Astrocyte of the spinal cord (primary cell): ENCODE results near the gene CTSF.
A peak's percentile ranks its signal among the peaks of the same experiment; 100 is the strongest.

Experiments used
- DNase-seq: peaks from one replicate; pipeline ENCODE4 v3.0.0; 2011; ENCODE audit warnings: low read depth, low spot score
- H3K4me3 ChIP-seq: 2 replicates; pipeline ENCODE4 v1.5.1; 2011; ENCODE audit warnings: low read depth, mild to moderate bottlenecking, low read length, moderate library complexity
- in situ Hi-C: cut with HindIII; loops from 2 replicates; pipeline ENCODE4 v1.10.0; 2017; ENCODE audit warnings: low sequenced_read_pairs
- TF ChIP-seq, protein P1 (sequence below): IDR thresholded peaks from 2 replicates; pipeline ENCODE4 v1.5.1; 2012; ENCODE audit warnings: low read depth, mild to moderate bottlenecking, low read length, inconsistent platforms

The CTSF gene

DNA sequence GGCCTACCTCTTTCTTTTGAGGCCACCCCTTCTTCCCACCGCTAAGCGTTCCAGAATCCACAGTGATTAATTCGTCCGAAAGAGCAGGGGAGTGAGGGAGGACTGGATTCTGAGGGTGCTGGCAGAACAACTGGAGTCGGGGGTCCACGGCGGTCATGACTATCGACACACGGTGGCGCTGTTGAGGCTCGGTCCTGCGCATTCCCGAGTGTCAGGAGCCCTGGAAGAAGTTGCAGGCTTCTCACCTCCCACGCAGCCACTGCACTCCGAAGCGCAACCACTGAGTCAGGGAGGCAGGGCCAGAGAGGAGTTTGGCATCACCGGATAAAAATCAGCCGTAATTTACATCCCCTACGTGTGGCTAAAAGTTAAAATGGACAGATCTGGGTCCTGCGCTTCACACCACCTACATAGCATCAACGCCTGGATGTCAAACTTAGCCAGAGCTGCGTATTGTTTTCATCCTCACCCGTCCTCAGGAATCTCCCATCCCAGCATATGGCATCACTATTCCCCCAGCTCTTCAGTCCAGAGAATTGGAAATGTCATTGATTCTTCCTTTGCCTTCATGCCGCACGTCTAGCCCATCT lies 10.7 kb upstream of the CTSF start:
- in situ Hi-C loops = no loop called here
- peak; percentile 57 for DNase-seq
- no peak overlapping the region for H3K4me3 ChIP-seq
- TF ChIP-seq, protein P1, sequence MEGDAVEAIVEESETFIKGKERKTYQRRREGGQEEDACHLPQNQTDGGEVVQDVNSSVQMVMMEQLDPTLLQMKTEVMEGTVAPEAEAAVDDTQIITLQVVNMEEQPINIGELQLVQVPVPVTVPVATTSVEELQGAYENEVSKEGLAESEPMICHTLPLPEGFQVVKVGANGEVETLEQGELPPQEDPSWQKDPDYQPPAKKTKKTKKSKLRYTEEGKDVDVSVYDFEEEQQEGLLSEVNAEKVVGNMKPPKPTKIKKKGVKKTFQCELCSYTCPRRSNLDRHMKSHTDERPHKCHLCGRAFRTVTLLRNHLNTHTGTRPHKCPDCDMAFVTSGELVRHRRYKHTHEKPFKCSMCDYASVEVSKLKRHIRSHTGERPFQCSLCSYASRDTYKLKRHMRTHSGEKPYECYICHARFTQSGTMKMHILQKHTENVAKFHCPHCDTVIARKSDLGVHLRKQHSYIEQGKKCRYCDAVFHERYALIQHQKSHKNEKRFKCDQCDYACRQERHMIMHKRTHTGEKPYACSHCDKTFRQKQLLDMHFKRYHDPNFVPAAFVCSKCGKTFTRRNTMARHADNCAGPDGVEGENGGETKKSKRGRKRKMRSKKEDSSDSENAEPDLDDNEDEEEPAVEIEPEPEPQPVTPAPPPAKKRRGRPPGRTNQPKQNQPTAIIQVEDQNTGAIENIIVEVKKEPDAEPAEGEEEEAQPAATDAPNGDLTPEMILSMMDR = peak; percentile 85

DNA sequence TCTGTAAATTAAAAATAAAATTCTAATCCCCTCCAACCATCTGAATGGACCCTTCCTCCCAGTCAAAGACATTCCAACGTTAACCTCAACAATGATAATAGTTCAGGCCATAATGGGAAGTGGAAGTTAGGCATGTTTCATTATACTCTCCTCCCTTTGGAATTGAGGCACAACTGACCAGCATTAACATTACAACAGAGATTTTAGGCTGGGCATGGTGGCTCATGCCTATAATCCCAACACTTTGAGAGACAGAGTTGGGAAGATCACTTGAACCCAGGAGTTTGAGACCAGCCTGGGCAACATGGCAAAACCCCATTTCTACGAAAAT lies 2.4 kb upstream of the CTSF start:
- no peak overlapping the region for H3K4me3 ChIP-seq
- no peak for DNase-seq
- in situ Hi-C loops = no loop called here
- TF ChIP-seq, protein P1 = no peak

- TF ChIP-seq, protein P1 = no peak
- DNase-seq = no peak
- no peak overlapping the region for H3K4me3 ChIP-seq
- in situ Hi-C loops = no loop called here
These were observed 1.9 kb upstream of the CTSF start for GRCh38 chr11:66570079-66570849.

DNA sequence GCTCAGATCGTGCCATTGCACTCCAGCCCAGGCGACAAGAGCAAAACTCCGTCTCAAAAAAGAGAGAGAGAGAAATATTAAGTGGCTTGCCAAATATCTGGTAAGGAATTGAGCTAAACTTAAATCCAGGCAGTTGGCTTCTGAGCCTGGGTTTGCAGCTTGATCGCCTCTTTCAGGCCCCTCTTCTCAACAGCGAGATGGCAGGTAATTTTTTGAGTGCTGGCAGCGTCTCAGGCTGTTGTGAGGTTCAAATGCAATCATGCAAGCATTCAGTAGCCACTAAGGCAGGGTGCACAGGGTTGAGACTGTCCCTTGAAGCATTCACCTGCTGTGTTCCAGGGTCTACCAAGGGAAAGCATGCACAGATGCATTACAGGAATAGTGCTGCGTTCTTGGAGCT lies 670 bp upstream of the CTSF start:
- no peak overlapping the region for H3K4me3 ChIP-seq
- no peak for DNase-seq
- TF ChIP-seq, protein P1 = no peak
- in situ Hi-C loops = no loop called here

GRCh38 chr11:66567787-66568123 lies 651 bp downstream of the CTSF start:
- peak overlapping the region; percentile 32 for H3K4me3 ChIP-seq
- in situ Hi-C loops = no loop called here
- no peak for DNase-seq
- TF ChIP-seq, protein P1 = no peak

DNA sequence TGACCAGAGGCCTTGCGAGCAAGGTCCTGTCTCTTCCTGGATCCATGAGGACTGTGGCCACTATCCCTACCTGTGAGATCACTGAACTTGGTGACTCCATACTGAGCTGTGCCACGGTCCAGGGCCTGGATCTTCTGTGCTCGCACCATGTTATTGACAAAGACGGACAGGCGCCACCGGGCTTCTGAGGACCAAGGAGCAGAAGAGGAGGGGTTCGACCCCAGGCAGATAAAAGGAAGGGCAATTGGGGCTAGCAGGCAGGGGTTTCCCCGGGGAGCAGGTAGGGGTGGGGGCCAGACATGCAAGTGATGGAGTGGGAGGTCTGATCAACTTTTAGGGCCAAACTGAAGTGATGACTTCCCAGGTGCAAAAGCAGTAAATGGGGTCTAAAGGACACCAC lies 2.2 kb downstream of the CTSF start:
- TF ChIP-seq, protein P1 = no peak
- in situ Hi-C loops = no loop called here
- no peak for DNase-seq
- H3K4me3 ChIP-seq = no peak overlapping the region
